Activated CD8-positive, alpha-beta memory T cell treated with anti-CD3 and anti-CD28 coated beads, Interleukin-2, amount 50 U/mL, for 24 hours (primary cell): ENCODE data around the gene VDR.
A peak's percentile ranks its signal among the peaks of the same experiment; 100 is the strongest.

ENCODE experiments used
- DNase-seq: peaks from one replicate; pipeline ENCODE4 v3.0.0-alpha.2; 2020; ENCODE audit errors: extremely low read depth

VDR gene

DNA sequence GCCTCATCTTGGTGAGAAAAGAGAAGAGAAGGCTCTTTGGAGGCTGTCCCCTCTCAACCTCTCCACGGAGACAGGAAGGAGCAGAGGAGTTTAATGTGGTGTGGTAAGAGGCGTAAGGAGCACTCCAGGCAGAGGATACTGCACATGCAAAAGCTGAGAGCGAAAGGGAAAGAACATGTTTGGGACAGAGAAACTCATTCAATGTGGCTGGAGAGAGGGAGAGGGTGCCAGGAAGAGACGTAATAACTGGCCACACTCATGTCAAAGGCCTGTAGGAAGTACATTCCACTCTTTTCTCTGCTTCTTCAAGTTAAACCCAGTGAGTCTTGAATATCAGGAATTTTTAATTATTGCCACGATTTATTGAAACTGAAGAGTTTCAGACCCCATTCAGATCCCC lies 12.0 kb downstream of the VDR start:
- no peak for DNase-seq

DNA sequence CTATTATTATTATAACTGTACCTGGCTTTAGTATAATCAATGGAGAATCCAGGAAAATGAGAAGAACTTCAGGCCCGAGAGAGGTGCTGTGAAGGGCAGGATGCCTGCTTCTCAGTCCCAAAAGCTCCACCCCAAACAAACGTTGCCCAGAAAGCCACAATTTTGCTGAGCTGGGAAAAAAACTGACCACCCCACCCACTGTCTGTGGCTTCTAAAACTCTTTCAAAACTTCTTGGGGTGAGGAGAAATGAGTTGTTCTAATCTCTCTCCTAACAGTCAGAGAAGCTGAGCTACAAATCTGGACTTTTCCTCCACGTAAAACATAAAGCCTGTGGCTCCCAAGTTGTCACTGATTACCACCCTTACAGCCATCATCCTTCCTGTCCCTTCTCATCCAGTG lies 13.4 kb downstream of the VDR start:
- DNase-seq, result no peak

DNA sequence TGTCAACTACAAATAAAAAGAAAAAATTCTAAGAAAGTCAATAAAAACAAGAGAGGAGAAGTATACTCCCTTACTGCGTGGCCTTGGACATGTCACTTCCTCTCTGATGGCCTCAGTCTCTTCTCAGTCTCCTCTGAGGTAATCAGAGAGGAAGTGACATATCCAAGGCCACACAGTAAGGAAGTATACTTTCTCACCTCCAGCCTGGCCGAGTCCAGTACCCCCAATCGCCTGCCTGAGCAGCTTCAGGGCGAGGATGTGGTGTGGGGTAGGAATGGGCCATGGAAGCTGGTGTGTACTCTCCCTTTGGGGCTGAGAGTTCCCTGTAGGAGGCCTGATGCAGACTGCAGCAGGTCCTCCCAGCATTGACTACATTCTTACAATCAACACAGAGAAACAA lies 15.8 kb downstream of the VDR start:
- no peak for DNase-seq

DNA sequence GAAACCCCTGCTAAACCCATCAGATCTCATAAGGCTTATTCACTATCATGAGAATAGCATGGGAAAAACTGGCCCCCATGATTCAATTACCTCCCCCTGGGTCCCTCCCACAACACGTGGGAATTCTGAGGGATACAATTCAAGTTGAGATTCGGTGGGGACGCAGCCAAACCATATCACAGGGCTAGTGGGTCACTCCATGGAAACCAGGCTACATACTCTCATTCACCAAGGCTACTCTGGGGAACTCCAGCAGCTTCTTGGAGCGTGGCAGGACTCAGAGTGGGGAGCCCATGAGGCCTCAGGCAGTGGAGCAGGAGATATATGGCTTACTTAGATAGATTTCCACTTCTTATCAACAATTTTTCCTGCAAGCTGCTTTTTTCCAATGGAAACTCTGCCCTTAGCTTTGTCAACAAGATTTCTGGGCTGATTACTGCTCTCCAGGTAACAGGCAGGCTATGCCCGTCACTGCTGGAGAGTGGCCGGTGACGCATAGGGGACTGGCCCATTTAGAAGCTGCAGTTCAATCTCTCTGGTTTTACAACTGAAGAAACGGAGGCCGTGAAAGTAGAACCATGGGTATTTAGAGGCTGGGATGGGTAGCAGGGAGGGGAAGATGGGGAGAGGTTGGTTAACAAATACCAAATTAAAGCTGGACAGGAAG lies 16.5 kb downstream of the VDR start:
- DNase-seq, result no peak

DNA sequence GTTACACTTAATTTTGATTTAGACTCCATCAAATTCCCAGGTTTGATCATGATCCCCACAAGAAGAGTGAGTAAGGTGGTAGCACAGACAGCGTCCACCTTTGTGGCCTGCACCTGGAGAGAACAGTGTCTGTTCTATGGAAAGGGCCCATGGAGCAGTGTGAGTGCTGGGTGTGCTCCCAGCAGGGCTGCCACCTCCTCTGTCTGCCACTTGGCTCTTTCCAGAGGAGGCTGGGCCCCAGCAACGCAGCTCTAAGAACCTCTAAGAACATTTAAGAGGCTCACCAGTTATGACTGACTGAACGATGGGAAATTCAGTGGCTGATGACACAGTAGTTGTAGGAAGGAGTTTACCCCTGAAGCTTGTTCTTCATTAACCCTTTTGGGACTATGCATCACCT lies 17.3 kb downstream of the VDR start:
- no peak for DNase-seq

DNA sequence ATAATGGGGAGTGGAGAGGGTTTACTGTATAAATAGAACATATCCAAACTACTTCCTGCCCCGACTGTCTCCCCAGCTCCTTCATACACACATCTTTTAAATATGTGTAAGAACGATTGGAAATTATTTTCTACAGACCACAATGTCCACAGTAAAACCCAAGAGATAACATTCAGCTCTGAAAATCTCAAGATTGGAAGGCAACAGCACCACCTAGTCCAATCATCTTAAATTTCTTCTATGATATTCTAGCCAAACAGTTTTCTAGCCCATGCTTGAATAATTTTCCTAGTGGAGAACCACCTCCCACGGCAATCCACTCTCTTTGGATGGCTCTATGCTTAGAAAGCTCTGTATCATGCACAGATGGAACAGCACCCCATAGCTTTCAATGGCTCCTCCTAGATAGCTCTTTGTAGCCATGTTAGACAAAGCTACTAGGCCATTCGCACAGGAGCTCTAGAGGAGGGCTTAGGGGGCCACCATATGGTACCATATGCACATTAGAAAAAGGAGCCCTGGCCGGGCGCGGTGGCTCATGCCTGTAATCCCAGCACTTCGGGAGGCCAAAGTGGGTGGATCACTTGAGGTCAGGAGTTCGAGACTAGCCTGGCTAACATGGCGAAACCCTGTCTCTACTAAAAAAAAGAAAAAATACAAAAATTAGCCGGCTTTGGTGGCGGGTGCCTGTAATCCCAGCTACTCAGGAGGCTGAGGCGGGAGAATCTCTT lies 18.1 kb downstream of the VDR start:
- no peak for DNase-seq

DNA sequence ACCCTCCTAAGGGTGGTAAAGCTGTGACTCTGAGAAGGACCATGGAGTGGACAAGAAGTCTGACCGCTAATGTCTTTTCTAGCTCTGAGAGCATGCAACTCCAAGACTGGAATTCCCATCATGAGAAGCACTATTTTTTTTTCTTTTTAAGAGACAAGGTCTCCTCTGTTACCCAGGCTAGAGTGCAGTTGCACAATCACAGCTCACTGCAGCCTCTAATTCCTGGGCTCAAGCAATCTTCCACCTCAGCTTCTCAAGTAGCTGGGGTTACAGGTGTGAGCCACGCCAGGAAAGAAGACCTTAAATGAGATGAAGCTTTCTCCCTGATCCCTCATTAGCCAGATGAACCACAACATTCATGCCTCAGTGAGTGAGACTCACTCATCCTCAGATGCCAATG lies 19.2 kb downstream of the VDR start:
- no peak for DNase-seq

DNA sequence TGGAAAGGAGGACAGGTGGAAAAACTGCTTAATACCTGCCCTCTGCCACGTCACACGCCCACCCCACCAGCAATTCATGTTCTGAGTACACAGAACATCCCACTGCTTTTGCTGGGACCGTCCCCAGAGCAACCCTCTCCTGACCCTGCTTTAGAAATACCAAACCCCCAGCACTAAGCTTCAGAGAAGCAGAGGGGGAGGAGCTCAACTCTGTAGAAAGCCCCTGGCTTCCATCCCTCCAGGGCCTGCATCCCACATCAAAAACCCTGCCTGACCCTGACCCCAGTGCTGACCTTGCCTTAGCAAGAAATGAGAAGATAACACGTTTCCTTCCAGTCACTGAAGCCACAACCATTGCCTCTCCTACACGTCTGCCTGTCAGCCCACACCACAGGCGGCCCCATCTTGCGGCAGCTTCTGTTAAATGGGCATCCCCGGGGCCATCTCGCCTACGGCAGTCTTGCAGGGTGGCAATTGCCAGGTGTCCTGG lies 19.7 kb downstream of the VDR start:
- peak; percentile 49 for DNase-seq

DNA sequence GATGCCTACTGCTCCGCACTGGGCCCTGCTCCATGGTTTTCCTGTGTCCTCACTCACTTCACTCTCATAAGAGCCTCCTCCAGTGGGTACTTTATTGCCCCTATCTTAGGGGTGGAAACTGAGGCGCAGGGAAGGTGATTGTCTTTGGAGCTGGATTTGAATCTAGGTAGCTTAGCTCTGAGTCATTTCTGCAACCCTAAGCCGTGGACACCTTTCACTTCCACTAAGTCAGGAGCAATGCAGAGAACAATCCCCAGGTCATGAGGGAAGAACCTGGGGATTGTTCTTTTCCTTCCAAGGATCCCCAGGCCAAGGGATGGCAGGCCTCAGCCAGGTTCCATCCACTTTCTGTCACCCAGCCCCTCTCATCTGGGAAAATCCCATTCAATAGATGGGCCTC lies 20.3 kb downstream of the VDR start:
- no peak for DNase-seq

DNA sequence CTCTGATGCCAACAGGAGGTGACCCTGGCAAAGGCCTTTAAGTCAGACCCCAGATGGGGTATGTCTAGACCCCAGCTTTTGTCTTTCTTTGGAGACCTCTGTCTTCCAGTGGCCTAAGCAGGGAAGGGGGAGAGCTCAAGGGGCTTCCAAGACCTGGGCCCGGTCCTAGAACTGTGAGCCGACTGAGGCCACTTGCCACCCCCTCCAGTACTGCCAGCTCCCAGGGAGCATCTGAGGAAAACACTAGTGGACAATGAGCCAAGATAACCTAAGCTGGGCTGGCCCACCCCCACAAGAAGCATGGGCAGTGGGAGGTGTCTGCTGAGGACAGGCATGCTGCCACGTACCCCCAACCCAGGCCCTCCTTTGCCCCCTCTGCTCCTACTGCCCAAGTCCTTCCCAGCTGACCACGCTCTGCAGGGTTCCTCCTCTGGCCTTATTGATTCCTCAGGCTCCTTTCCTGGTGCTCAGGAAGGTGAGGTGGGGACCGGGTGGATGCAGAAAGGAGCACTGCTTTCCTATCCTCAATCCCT lies 21.1 kb downstream of the VDR start:
- DNase-seq, result no peak

DNA sequence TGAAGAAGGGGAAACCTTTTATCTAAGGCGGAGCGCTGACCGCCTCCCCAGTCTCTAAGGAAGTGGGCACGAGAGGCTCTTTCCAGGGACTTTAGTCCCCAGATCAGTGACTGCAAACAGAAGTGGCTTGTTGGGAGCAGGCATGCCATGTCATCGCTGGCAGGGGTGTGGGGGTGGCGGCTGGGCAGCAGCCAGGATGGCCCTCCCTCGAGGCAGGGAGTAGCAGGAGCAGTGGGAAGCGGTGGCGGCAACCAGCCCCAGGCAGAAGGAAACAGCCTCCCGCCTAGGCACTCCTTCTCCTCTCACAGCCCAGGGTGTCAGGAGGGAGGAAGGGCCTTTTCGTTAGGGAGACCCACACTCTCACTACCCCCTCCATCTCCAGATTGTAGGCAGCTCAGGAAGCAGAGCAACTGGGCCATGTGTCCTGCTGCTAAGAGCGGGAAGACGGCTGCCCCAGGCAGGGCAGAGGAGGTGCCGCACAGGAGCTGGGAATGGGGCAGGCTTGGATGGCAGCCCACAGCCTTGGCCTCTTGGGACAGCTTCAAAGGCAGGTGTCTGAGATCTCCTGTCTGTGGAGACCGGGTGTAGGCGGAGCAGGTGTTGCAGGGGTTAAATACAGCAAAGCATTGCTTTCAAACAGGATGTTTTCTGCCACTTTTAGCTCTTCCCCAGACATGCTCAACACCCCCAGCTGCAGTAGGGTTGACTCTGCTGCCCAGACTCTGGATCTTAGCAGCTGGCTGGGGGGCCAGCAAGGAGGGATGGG lies 21.8 kb downstream of the VDR start:
- DNase-seq, result no peak

DNA sequence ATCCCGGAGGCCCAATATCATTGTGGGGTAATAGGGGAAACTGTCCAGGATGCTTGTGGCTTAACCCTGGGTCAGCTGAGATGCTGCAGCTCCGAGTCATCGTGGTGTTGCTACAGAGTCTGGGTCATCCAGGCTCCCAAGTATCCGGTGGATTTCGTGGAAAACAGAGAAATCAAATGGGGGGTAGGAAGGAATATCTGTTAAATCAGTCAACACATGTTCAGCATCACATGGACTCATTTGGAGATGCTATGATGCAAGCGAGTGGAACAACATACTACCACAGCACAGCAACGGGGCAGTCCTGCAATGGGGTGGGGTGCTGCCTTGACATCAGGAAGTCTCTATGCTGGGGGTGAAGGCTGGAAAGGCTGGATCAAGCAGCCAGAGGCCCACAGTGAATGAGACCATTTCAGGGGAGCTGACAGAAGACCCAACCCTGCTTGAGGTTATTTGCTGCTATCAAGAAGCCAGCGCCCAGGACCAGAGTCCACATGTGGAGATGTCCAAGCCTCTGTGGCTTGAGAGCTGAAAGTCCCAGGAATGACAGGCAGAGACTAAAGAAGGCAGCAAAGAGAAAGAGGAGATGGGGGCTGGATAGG lies 22.9 kb downstream of the VDR start:
- DNase-seq, result no peak

DNA sequence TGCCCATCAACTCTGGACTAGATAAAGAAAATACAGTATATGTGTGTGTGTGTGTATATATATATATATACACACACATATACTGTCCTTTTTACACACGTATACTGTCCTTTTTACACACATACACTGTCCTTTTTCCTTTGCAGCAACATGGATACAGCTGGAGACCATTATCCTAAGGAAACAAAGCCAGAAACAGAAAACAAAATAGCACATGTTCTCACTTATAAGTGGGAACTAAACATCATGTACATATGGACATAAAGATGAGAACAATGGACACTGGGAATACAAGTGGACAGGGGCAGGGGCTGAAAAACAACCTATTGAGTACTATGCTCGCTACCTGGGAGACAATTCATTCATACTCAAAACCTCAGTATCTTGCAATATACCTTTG lies 23.7 kb downstream of the VDR start:
- no peak for DNase-seq

DNA sequence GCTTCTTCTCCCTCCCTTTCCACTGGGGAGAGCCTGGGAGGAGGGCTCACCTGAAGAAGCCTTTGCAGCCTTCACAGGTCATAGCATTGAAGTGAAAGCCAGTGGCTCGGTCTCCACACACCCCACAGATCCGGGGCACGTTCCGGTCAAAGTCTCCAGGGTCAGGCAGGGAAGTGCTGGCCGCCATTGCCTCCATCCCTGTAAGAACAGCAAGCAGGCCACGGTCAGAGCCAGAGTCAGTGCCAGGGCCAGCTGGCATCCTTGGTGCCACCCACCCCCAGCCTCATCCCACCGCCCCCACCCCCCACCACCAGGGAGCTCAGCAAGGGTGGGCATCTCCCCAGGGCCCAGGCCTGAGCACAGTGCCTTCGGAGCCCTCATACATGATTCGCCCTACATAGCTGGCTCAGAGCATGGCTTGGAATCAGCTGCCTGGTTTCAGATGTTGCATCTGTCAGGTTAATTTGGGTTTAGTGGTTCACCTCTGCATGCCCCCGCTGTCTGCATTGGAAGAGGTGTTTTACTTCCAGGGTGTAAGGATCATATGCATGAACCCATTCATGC lies 25.8 kb downstream of the VDR start:
- DNase-seq, result no peak

DNA sequence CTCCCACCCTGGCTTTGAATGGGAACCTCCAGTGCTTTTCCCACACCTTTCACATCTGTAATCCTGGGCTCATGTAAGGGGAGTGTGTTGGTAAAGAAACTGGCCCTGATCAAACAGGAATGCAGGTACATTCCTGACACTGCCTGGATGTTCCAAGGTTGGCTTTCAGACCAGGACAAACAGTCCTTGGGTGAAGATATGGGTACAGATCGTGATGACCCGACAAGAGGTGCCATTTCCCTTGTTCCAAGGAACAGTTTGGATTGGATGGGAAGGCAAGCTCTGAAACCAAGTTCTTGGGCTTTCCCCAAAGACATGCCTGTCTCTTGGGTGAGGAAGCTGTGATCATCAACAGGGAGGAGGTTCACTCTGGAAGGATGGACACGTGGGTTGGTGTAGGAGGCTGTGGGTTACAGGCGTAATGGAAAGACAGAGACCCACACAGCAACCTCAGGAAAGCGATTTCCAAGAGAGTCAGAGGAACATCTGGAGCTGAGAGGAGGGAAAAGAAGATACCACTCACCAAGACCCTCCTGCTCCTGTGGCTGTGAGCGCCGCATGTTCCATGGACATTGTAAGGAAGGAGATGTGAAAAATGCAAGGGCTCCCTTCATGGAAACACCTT lies 26.4 kb downstream of the VDR start:
- DNase-seq, result no peak

DNA sequence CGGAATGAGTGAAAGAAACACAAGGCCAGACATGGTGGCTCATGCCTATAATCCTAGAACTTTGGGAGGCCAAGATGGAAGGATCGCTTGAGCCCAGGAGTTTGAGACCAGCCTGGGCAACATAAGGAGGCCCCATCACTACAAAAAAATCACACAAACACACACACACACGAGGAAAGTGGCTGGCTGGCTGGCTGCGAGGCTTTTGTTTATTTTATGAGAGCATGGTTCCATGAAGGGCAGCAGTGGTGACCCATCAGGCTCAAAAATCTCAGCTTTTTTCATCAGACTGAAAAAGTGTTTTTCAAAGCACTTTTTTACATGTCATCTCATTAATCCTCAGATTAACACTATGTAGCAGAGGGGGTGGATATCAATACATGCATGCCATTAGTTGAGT lies 27.7 kb downstream of the VDR start:
- DNase-seq, result no peak

DNA sequence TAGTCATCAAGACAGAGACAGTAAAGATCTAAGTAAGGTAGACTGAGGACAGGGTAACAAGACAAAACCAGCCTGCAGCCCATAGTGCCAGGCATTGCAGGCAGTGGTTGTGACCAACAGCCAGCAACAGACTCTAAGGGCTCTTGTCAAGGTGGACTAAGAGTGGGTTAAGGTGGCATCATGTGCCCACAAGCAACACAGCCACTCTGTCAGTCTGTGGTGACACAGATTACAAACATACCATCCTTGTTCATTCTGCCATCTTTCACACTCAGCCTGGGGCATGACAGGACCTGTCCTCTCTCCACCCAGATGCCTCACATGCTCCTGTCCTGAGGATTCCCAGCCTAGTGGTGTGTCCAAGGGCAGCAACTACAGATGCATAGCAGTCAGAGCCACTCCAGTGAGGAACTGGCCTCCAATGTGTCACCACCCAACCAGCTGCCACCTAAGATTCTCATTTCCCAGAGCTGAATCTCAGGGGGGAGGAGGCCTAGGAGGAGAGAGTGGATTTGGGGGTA lies 28.3 kb downstream of the VDR start:
- DNase-seq, result no peak

DNA sequence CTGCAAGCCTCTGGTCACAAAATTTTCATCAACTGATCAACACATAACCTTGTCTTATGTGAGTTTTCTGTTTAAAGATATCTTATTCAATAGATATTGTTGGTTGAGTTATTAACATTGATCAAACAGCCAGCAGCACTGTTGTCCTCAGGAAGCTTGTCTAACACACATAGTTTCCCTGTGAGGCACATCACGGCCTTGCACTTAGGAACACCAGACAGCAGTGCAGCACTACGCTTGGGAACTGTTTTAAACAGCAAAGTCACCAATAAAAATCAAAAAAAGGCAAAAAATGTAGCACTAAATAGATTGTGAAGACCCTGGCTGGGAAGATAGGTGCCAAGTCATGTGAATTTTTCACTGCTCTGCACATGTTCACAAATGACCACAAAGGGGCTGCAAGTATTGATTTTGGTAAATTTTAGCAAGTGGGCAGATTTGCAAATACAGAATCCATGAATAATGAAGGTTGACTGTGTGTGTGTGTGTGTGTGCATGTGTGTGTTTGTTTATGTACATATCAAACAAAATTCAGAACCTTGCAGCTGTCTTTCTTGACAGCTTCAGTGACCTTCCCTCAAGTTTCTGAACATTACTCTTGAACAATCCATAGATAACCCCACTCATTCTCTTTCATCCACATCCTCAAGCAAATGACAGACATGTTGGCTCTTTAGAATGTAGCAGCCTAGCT lies 28.9 kb downstream of the VDR start:
- no peak for DNase-seq

DNA sequence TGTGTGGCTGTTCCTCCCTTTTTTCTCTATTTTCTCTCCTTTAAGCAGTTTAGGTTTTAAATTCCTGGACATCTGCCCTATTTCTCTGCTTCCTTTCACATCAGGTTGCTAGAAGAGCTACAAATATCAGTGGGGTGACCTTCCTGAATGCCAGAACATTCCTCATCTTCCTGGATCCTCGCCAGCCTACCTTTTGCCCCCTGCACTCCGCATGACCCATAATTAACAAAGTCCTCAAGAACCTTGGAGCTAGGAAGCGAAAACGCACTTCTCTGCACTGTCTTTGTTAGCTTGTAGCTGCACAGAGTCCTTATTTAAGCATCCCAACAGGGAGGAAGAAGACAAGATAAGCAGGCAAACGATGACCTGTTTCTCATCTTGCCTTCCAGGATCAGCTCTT lies 30.5 kb downstream of the VDR start:
- no peak for DNase-seq

DNA sequence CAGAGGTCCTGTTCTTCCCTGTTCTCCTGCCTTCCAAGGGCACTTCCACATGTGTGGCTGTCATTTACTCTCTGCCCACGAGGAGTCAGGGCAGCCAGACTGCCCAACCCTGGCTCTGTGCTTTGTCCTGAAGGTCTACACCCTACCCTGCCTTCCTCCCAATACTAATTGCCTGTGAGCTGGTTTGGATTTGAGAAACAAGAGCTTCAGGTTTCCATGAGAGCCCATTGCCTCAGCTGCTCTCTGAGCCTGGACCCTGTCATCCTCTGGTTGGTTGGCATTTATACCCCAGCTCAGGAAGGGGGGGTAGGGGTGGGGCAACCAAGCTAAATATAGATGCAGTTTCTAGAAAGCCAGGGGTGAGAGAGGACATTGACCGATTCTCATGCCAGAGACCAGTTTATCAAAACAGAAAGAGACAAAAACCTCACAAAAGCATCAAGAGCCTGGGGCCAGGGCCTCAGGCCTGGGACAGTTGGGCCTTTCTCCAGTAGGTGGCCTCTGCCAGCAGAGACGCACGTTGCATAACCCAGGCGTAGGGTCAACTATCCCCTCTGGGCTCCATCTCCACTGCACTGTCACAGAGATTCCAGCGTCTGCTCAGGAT lies 34.5 kb downstream of the VDR start:
- DNase-seq, result no peak
